Body of pancreas (tissue), 4 donors: ENCODE data around the gene ALG11.
"Not testable (repeated sequence)": the region's sequence is repeated elsewhere in the genome, so short reads cannot be mapped to it uniquely, and the experiment has no call there.

ENCODE experiments used
- POLR2A ChIP-seq, 3 donors: fragments of 450-650 bp; IDR thresholded peaks; one replicate each; pipeline ENCODE4 v1.6.1; 2016; ENCODE audit warnings: antibody characterized with exemption in 3 of 3, mild to moderate bottlenecking in 2 of 3
- TF ChIP-seq, protein P1 (sequence below), 7 experiments: fragments of 450-650 bp in 4 of 7; fragments of 200-600 bp in 3 of 7; sonication (generic) in 3 of 7; IDR thresholded peaks; one replicate each; pipeline ENCODE4 v1.5.1; 2016 to 2019; ENCODE audit warnings: antibody characterized with exemption in 7 of 7

DNA sequence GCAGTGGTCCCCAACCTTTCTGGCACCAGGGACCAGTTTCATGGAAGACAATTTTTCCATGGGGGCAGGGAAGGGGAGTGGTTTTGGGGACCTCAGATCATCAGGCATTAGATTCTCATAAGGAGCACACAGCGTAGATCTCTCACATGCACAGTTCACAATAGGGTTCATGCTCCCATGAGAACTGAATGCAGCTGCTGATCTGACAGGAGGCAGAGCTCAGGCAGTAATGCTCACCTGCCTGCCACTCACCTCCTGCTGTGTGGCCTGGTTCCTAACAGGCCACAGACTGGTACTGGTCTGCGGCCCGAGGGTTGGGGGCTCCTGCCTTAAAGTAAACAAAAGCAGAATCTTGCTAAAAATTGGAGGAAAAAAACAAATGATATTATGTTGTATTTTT, 48.9 kb downstream of the ALG11 start:
- TF ChIP-seq POLR2A (IDR thresholded peaks at IDR 0.05): not testable (repeated sequence)
- TF ChIP-seq, protein P1, sequence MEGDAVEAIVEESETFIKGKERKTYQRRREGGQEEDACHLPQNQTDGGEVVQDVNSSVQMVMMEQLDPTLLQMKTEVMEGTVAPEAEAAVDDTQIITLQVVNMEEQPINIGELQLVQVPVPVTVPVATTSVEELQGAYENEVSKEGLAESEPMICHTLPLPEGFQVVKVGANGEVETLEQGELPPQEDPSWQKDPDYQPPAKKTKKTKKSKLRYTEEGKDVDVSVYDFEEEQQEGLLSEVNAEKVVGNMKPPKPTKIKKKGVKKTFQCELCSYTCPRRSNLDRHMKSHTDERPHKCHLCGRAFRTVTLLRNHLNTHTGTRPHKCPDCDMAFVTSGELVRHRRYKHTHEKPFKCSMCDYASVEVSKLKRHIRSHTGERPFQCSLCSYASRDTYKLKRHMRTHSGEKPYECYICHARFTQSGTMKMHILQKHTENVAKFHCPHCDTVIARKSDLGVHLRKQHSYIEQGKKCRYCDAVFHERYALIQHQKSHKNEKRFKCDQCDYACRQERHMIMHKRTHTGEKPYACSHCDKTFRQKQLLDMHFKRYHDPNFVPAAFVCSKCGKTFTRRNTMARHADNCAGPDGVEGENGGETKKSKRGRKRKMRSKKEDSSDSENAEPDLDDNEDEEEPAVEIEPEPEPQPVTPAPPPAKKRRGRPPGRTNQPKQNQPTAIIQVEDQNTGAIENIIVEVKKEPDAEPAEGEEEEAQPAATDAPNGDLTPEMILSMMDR (IDR thresholded peaks at IDR 0.05): not testable (repeated sequence)
